GM21367 (cell line): ENCODE measurements around the gene COG5.
A peak's percentile ranks its signal among the peaks of the same experiment; 100 is the strongest.
"Not testable (repeated sequence)": the region's sequence is repeated elsewhere in the genome, so short reads cannot be mapped to it uniquely, and the experiment has no call there.

Source experiments
- ATAC-seq: cut with Tn5 transposase; IDR thresholded peaks from one replicate; pipeline ENCODE4 v1.9.1; 2021; ENCODE audit not compliant: unreplicated experiment

The COG5 gene

DNA sequence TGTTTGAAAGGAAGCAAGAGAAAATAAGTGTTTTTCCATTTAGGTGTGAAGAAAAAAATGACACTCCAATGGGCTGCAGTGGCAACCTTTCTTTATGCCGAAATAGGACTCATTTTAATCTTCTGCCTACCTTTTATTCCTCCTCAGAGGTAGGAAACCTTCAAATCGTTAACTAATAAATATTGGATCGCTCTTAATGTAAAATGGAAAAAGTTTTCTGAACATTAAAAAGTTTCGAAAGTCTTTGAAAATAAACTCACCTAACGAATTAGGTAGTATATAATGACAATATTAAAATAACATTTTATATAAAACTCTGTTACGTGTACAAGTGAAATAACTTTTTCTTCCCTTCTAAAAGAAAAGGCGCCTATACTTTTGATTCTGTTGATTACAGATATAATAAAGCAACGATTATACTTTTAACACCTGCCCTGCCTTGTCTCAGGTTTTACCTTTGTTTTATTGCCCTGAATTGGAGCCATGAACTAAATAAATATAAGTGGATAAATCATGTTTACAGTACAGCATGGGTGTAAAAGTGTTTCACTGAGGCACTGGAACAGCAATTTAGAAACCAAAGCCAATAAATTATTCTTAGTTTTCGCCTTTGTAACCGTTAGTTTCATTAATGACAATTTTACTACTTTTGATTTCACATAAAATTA is 17.1 kb upstream of the COG5 start:
- no peak for ATAC-seq

- ATAC-seq = peak; percentile 83
These were observed 16.4 kb upstream of the COG5 start, which contains the start of gene BCAP29 for GRCh38 chr7:107579885-107580715. BCAP29 (plus strand) TSS chr7:107580246; CDS start chr7:107580773, 527 bp downstream.

- no peak for ATAC-seq
These were observed 15.8 kb upstream of the COG5 start for GRCh38 chr7:107579554-107579884.

DNA sequence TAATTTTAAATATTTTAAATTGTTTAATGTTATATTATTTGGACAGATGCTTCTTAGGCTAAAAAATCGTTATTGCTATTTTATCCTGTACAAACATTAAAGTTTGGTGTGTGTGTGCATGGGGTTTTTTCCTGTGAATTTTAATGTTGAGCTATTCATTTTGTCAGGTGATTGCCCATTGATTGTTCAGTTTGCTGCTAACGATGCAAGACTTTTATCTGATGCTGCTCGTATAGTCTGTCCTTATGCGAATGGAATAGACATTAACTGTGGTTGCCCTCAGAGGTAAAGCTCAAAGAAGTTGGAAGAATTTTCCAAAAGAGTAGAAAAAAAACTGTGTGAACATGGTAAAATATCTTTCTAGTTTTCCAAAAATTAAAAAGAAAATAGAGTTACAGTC is 9.8 kb upstream of the COG5 start:
- no peak for ATAC-seq

- ATAC-seq = no peak
These were observed 6.6 kb upstream of the COG5 start for GRCh38 chr7:107570298-107570697.

DNA sequence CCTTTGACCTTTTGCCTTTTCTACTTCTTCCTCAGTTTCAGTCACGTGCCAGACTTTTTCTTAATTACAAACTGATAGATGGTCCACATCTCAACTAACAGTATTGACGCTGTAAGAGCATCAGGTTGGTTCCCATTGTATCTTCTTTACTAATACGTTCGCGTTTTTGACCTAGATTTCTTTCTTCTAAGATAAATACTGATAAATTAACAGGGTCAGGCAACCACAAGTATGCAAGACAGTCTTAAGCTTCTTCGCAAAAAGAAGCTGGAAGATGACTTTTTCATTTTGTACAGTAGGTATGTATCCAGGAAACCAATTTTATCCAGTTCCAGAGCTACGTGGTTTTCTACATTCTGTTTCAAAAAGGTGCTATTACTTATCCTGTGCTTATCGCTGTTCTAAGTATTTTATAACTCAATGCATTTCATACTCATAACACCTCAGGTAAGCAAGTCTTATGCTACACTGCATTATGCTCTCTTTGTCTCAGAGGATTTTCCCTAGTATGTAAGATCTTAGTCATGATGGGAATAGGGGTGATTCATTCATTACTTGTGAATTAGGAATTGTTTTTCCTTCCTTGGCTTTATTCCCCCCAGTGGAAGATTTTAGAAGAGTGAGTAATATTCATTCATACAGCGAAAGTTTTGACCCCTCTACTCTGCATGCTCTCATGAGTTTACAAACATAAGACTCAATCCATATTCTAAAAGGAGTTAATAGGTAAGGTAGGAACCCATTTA is 1.0 kb upstream of the COG5 start:
- ATAC-seq = no peak

- peak; percentile 40 for ATAC-seq
These were observed 492 bp downstream of the COG5 start for GRCh38 chr7:107563081-107563774.

DNA sequence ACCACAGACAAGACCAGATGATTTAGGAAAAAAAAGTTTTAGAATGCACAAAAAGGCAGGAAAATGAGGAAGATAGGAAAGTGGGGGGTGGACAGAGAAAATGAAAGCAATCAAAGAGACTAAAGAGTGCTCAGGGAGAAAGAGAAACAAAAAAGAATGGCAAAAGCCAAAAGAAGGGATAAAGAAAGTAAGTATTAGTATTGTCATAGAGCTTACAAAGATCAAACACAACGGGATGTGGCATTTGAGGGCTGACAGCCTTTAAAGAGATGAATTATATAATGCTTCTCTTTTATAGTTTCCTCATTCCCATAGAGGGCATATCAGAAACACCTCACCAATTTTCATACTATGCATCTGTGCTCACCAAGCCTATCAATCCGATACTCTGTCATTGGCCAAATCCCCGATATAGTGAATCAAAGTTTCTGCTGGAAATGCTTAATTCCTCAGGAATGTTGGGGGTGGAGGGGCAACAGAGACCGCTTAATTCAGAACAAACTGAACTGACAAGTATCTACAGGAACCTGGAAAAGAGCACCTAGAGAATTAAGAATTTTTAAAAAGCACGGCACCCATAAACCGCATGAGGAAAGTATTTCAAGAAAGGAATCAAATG is 2.7 kb downstream of the COG5 start:
- ATAC-seq = no peak

DNA sequence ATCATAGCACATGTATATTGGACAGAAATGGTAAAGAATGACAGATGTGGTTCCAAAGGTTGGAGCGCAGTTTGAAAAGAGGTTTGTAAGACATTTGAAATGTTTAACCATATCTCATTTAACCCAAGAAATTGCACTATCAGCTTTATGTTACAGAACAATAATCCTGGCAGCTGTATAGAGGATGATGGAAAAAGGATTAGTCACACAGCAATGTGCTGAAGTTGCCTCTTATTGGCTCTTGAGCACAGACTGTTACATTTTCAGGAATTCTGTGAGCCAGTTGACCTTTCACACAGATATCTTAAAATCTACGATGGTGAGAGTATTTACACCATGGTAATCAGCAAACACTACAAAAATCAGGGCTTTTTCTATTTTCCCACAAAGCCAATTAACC is 3.9 kb downstream of the COG5 start:
- ATAC-seq = no peak

DNA sequence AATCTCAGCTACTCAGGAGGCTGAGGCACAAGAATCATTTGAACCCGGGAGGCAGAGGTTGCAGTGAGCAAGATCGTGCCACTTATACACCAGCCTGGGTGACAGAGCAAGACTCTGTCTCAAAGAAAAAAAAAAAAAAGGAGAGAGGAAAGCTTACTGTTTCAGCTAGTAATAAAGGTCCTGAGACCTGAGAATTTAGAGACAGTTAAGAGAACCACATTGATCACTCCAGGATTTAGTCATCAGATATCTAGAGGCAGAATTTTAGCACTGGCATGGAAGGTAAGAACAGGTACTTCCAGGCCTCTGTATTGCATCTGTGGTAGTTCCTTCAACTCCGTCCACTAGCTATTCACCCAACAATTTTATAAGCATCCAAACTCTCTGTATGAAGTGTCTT is 7.8 kb downstream of the COG5 start:
- ATAC-seq = no peak

DNA sequence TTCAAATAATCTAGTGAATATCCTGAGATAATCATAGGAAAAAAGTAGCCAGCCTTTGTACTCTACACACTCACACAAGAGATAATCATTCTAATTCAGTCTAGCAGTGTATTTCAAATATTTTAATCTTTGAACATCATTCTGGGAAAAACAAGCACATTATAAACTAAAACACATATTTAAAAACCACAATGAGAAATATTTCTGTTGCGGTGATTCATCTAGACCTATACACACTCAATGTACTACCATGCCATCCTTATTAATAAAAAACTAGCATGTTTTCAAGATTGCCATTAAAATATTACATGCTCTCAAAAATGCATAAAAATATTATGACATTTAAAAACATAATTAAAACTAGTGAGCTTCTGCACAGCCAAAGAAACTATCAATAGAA is 11.8 kb downstream of the COG5 start:
- no peak for ATAC-seq

- ATAC-seq = no peak
These were observed 18.7 kb downstream of the COG5 start for GRCh38 chr7:107544848-107545591.

GRCh38 chr7:107543338-107543993 is 20.3 kb downstream of the COG5 start:
- ATAC-seq = no peak

- no peak for ATAC-seq
These were observed 25.7 kb downstream of the COG5 start for GRCh38 chr7:107538001-107538400.

- ATAC-seq = not testable (repeated sequence)
These were observed 26.5 kb downstream of the COG5 start for GRCh38 chr7:107537228-107537627.

DNA sequence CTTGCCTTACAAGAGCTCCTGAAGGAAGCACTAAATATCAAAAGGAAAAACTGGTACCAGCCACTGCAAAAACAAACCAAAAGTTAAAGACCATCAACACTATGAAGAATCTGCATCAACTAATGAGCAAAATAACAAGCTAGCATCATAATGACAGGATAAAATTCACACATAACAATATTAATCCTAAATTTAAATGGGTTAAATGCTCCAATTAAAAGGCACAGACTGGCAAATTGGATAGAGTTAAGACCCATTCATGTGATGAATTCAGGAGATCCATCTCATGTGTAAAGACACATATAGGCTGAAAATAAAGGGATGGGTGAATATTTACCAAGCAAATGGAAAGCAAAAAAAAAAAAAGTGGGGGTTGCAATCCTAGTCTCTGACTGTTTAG is 29.6 kb downstream of the COG5 start:
- ATAC-seq = no peak

DNA sequence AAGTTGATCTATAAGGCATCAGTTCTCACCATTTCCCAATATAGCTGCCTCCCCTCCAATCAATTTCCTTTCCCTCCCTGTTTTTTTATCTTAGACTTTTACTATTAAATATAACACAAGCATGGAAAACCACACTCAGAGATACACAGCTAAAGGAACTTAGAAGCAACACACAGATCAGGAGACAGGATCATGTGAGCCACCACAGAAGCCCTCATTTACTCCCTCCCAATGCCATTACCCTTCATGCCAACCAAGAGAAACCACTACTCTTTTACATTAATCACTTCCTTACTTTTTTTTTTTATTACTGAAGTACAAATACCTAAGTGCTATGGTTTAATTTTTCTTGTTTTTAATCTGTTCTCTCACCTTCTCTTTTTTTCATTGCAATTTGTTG is 33.0 kb downstream of the COG5 start:
- ATAC-seq = no peak

DNA sequence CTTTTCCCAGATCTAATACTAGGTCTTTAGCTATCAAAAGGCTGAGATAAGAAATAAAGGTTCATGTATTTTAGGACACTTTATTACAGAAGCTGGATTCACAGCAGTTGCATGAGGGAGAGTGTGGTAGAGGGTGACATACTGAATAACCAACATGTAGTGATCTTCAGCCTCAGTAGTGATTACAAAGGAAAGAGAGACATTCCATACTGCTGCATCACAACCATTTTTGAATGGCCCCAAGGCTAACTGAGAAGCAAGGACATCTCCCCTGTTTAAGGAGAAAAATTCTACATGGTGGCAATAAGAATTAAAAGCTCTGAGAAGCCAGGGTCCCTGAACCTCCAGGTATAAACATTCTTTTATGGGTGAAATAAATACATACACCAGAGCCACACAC is 35.3 kb downstream of the COG5 start:
- ATAC-seq = no peak

DNA sequence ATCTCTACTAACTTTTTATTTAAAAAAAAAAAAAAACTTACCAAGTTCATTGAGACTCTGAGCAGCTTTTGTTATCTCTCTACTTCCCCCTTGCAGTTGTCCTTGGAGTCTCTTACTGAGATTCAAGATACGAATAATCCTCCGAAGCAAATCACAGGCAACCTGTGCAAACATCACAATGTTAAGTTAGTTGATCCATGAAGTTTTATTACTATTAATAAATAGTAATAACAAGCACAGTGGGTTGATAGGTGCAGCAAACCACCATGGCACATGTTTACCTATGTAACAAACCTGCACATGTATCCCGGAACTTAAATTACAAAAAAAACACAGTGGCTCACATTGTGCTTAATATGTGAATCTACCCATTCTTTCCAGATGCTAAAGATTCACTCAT is 36.5 kb downstream of the COG5 start:
- no peak for ATAC-seq

- no peak for ATAC-seq
These were observed 37.0 kb downstream of the COG5 start for GRCh38 chr7:107526672-107527071.
